Measurements from ENCODE around the gene HAPSTR1. TPM values are rescaled to one million over a fixed set of nuclear protein-coding genes. Genes with fewer than 3 reads are reported as not detected.

HAPSTR1 gene
- total RNA-seq, 1 experiment from 2014 or later = 45.7 TPM

- DNase-seq (ENCODE audit: low spot score) = no peak
These were observed 5.0 kb downstream of the HAPSTR1 start for GRCh38 chr16:9096416-9096952.

GRCh38 chr16:9097266-9098219 lies 6.1 kb downstream of the HAPSTR1 start:
- DNase-seq (ENCODE audit: low spot score) = no peak

- no peak for DNase-seq (ENCODE audit: low spot score)
These were observed 7.1 kb downstream of the HAPSTR1 start for GRCh38 chr16:9098377-9099090.

- DNase-seq (ENCODE audit: low spot score) = no peak
These were observed 7.7 kb downstream of the HAPSTR1 start for GRCh38 chr16:9099131-9099625.

- DNase-seq (ENCODE audit: low spot score) = no peak
These were observed 10.9 kb downstream of the HAPSTR1 start for GRCh38 chr16:9102379-9102778.

GRCh38 chr16:9102943-9103342 lies 11.5 kb downstream of the HAPSTR1 start:
- DNase-seq (ENCODE audit: low spot score) = no peak

- no peak for DNase-seq (ENCODE audit: low spot score)
These were observed 12.1 kb downstream of the HAPSTR1 start for GRCh38 chr16:9103546-9103945.

GRCh38 chr16:9105189-9105588 lies 13.7 kb downstream of the HAPSTR1 start:
- DNase-seq (ENCODE audit: low spot score) = no peak

- DNase-seq (ENCODE audit: low spot score) = no peak
These were observed 15.9 kb downstream of the HAPSTR1 start for GRCh38 chr16:9107025-9107970.

GRCh38 chr16:9109255-9109654 lies 17.8 kb downstream of the HAPSTR1 start:
- no peak for DNase-seq (ENCODE audit: low spot score)

GRCh38 chr16:9112166-9112843 lies 20.9 kb downstream of the HAPSTR1 start:
- no peak for DNase-seq (ENCODE audit: low spot score)

- no peak for DNase-seq (ENCODE audit: low spot score)
These were observed 21.4 kb downstream of the HAPSTR1 start for GRCh38 chr16:9112844-9113186.

GRCh38 chr16:9113707-9114106 lies 22.3 kb downstream of the HAPSTR1 start:
- no peak for DNase-seq (ENCODE audit: low spot score)

GRCh38 chr16:9114112-9114511 lies 22.7 kb downstream of the HAPSTR1 start:
- DNase-seq (ENCODE audit: low spot score) = no peak

- DNase-seq (ENCODE audit: low spot score) = no peak
These were observed 23.4 kb downstream of the HAPSTR1 start for GRCh38 chr16:9114842-9115241.

- no peak for DNase-seq (ENCODE audit: low spot score)
These were observed 23.8 kb downstream of the HAPSTR1 start for GRCh38 chr16:9115277-9115676.

GRCh38 chr16:9116141-9116540 lies 24.7 kb downstream of the HAPSTR1 start:
- no peak for DNase-seq (ENCODE audit: low spot score)

GRCh38 chr16:9118170-9118569 lies 26.7 kb downstream of the HAPSTR1 start:
- no peak for DNase-seq (ENCODE audit: low spot score)

GRCh38 chr16:9119795-9120194 lies 28.4 kb downstream of the HAPSTR1 start:
- no peak for DNase-seq (ENCODE audit: low spot score)

GRCh38 chr16:9122342-9122741 lies 30.9 kb downstream of the HAPSTR1 start:
- DNase-seq (ENCODE audit: low spot score) = no peak

- no peak for DNase-seq (ENCODE audit: low spot score)
These were observed 31.5 kb downstream of the HAPSTR1 start for GRCh38 chr16:9122969-9123368.

All from H4 (cell line).